Heart right ventricle (tissue), 16 donors: ENCODE results near the gene MFNG. TPM values are rescaled to one million over a fixed set of nuclear protein-coding genes. Genes with fewer than 3 reads are reported as not detected.

Source experiments
- ATAC-seq, 8 donors: fragments of 200-7000 bp; cut with Tn5 transposase; one replicate each; pipeline ENCODE4 v1.9.1; 2020; ENCODE audit warnings: mild to moderate bottlenecking in 8 of 8, moderate library complexity in 8 of 8, moderate number of reproducible peaks in 1 of 8
- DNase-seq, 2 donors: peaks; one replicate each; pipeline ENCODE4 v3.0.0-alpha.2; 2020
- H3K27ac ChIP-seq, 10 donors: fragments of 200-600 bp; sonication (generic) in 2 of 10; one replicate each; pipeline versions ENCODE4 v1.5.0 to v1.8.0; 2020 to 2022; ENCODE audit warnings: mild to moderate bottlenecking in 3 of 10
- H3K27me3 ChIP-seq, 7 donors: fragments of 200-600 bp; one replicate each; pipeline ENCODE4 v1.8.0; 2021 to 2022; ENCODE audit warnings: mild to moderate bottlenecking in 2 of 7
- H3K36me3 ChIP-seq, 9 donors: fragments of 200-600 bp; sonication (generic) in 1 of 9; one replicate each; pipeline versions ENCODE4 v1.5.0 to v1.8.0; 2020 to 2022; ENCODE audit warnings: mild to moderate bottlenecking in 2 of 9
- H3K4me1 ChIP-seq, 9 donors: fragments of 200-600 bp; sonication (generic) in 1 of 9; one replicate each; pipeline versions ENCODE4 v1.5.0 to v1.8.0; 2020 to 2022; ENCODE audit warnings: mild to moderate bottlenecking in 4 of 9
- H3K4me3 ChIP-seq, 10 donors: fragments of 200-600 bp; sonication (generic) in 2 of 10; one replicate each; pipeline versions ENCODE4 v1.5.0 to v1.8.0; 2020 to 2022; ENCODE audit warnings: mild to moderate bottlenecking in 7 of 10, moderate library complexity in 2 of 10
- H3K9me3 ChIP-seq, 11 donors: fragments of 200-600 bp in 10 of 11; sonication (generic) in 2 of 11; one replicate each; pipeline versions ENCODE4 v1.5.0 to v1.8.0; 2013 to 2022; ENCODE audit warnings: mild to moderate bottlenecking in 2 of 11, control low read depth in 1 of 11, moderate library complexity in 1 of 11
- CTCF ChIP-seq, 9 donors: fragments of 200-600 bp; sonication (generic) in 2 of 9; IDR thresholded peaks; one replicate each; pipeline versions ENCODE4 v1.5.0 to v1.8.0; 2021 to 2022; ENCODE audit warnings: antibody characterized with exemption in 9 of 9, mild to moderate bottlenecking in 5 of 9, moderate library complexity in 1 of 9
- whole genome bisulfite sequencing, 2 donors: extraction: QIAGEN DNeasy Blood & Tissue Kit; methylation state at CpG; one replicate each; pipeline ENCODE4 v1.1.7; 2013; ENCODE audit warnings: inconsistent platforms in 1 of 2; 5-methylcytosine and 5-hydroxymethylcytosine counted together
- intact Hi-C, 10 donors: fragments of 100-400 bp; cut with DNase I; formaldehyde crosslinking; loops; one replicate each; pipeline versions ENCODE4 v1.11.1 to v1.14.2; 2022
- polyA plus RNA-seq, 2 donors: library from polyadenylated mRNA; stranded (reverse); fragments of 200-250 nt; gene quantifications; one replicate each; pipeline ENCODE4 v1.2.3, GENCODE V29; 2013
- total RNA-seq, 10 donors: library from RNA; stranded (reverse); fragmentation: NEBNext Ultra II Directional in 3 of 10; extraction: Animal tissue kit (Norgen Biotek cat#: 25700) in 3 of 10; gene quantifications; one replicate each; pipeline versions ENCODE4 v1.2.1 to v1.2.4, GENCODE V29; 2021 to 2023
- donor health status: Arrhythmogenic right ventricular cardiomyopathy.
- donor health status: ischemic (EF 13 %, LVEDD 7.1; RV severe dilation, severe dysfunction).
- donor health status: healthy with polysubstance abuse.
- donor health status: DM: no; HTN: yes; CAD: no.
- donor health status: DM: no; HTN: no; CAD: no.
- donor health status: ischemic (EF 25% LVEDD 6.9; RV normal size, moderate dysfunction).
- donor health status: ischemic (EF 25% LVEDD 5.7; RV mildly dilated, moderate dysfunction).
- donor health status: healthy.
- donor health status: DM: yes; HTN: yes; CAD: no.
- donor health status: Ischemic cardiomyopathy.
- donor health status: ischemic (EF 35%, LVEDD 5.7; RV mildly dilated, moderate dysfunction).
- donor health status: nonischemic (EF 11% LVEDD 7.7; RV severe dilation, severe dysfunction).
- donor health status: DM: yes; HTN: yes; CAD: no.
- donor health status: PGD.
- donor health status: ischemic (EF 29% LVEDD 5.4; RV normal size, mild dysfunction).
- donor health status: nonischemic (EF 23%, LVEDD 6.1; RV moderate dilation, normal function).

Gene MFNG
- total and polyA plus RNA-seq, 12 donors = 5.1 to 19.4 (median 8.8) TPM

GRCh38 chr22:37425800-37426705 lies 60.1 kb downstream of the MFNG start:
- intact Hi-C loops = loop anchor here in 7 of 10 donors (5.0 to 10.0 kb wide), 5 partner anchors 101 to 159 kb away; no protein-coding TSS in a partner anchor
- Histone ChIP-seq H3K36me3 (no peaks in the 10 kb centered on the region), H3K27me3 (peaks cover 24 to 100% (median 96%) of the 10 kb centered on the region in 7 donors), H3K27ac (no peak overlapping the region), H3K9me3 (no peaks in the 10 kb centered on the region), H3K4me1 (peaks cover 0 to 15% (median 5%) of the 10 kb centered on the region in 9 donors), H3K4me3 (peak overlapping the region in 1 of 10 donors; percentile 60)
- peak in 1 of 8 donors; percentile 24 for ATAC-seq
- no peak for TF ChIP-seq CTCF (IDR thresholded peaks at IDR 0.05)
- DNase-seq = no peak
- WGBS, 2 donors = 16 to 19% methylated on average over 43 of the region's 43 CpGs

GRCh38 chr22:37425369-37425768 lies 60.8 kb downstream of the MFNG start:
- WGBS, 2 donors = 68 to 74% methylated on average over 11 of the region's 11 CpGs
- Histone ChIP-seq H3K36me3 (no peaks in the 10 kb centered on the region), H3K27ac (no peak overlapping the region), H3K27me3 (peaks cover 23 to 100% (median 96%) of the 10 kb centered on the region in 7 donors), H3K4me1 (peaks cover 0 to 21% (median 8%) of the 10 kb centered on the region in 9 donors), H3K9me3 (no peaks in the 10 kb centered on the region), H3K4me3 (no peak overlapping the region)
- intact Hi-C loops = loop anchor here in 7 of 10 donors (5.0 to 10.0 kb wide), 5 partner anchors 101 to 158 kb away; no protein-coding TSS in a partner anchor
- ATAC-seq = no peak
- TF ChIP-seq CTCF (IDR thresholded peaks at IDR 0.05) = no peak
- DNase-seq = no peak

- DNase-seq = no peak
- H3K36me3 ChIP-seq = no peaks in the 10 kb centered on the region
- 82 to 85% methylated on average over 8 of the region's 8 CpGs for WGBS, 2 donors
- no peak for ATAC-seq
- H3K27ac ChIP-seq = no peak overlapping the region
- H3K4me1 ChIP-seq = peaks cover 0 to 29% (median 15%) of the 10 kb centered on the region in 9 donors
- TF ChIP-seq CTCF (IDR thresholded peaks at IDR 0.05) = no peak
- no peak overlapping the region for H3K4me3 ChIP-seq
- intact Hi-C loops = loop anchor here in 3 of 10 donors (10.0 kb wide), 2 partner anchors 98 to 108 kb away; no protein-coding TSS in a partner anchor
- H3K27me3 ChIP-seq = peaks cover 29 to 99% (median 96%) of the 10 kb centered on the region in 7 donors
- H3K9me3 ChIP-seq = no peaks in the 10 kb centered on the region
Observed at GRCh38 chr22:37423283-37423682, 62.9 kb downstream of the MFNG start.

GRCh38 chr22:37421468-37421877 lies 64.7 kb downstream of the MFNG start:
- Histone ChIP-seq H3K27ac (no peak overlapping the region), H3K36me3 (no peaks in the 10 kb centered on the region), H3K9me3 (no peaks in the 10 kb centered on the region), H3K27me3 (peaks cover 16 to 98% (median 90%) of the 10 kb centered on the region in 7 donors), H3K4me1 (peaks cover 0 to 23% (median 10%) of the 10 kb centered on the region in 9 donors), H3K4me3 (no peak overlapping the region)
- DNase-seq = no peak
- intact Hi-C loops = loop anchor here in 3 of 10 donors (10.0 kb wide), 2 partner anchors 97 to 107 kb away; no protein-coding TSS in a partner anchor
- TF ChIP-seq CTCF (IDR thresholded peaks at IDR 0.05) = no peak
- ATAC-seq = no peak
- WGBS, 2 donors = 72 to 77% methylated on average over 9 of the region's 9 CpGs
